ENCODE measurements around the gene ARHGEF10L.
A peak's percentile ranks its signal among the peaks of the same experiment; 100 is the strongest.

ARHGEF10L gene

GRCh38 chr1:17633654-17634053, 94.2 kb downstream of the ARHGEF10L start:
- H3K4me3 ChIP-seq (replicated peaks in 1 of 2; ENCODE audit: low read depth in 2 of 2, low read length in 2 of 2): no peak overlapping the region
- DNase-seq (ENCODE audit: low read depth in 2 of 2): peak in 1 of 2 donors; percentile 84
- TF ChIP-seq CTCF (IDR thresholded peaks at IDR 0.05; ENCODE audit: low read depth, low read length): no peak

GRCh38 chr1:17635276-17635675, 95.8 kb downstream of the ARHGEF10L start:
- TF ChIP-seq CTCF (IDR thresholded peaks at IDR 0.05; ENCODE audit: low read depth, low read length): no peak
- no peak overlapping the region for H3K4me3 ChIP-seq (replicated peaks in 1 of 2; ENCODE audit: low read depth in 2 of 2, low read length in 2 of 2)
- DNase-seq (ENCODE audit: low read depth in 2 of 2): no peak

GRCh38 chr1:17635811-17636210, 96.3 kb downstream of the ARHGEF10L start:
- H3K4me3 ChIP-seq (replicated peaks in 1 of 2; ENCODE audit: low read depth in 2 of 2, low read length in 2 of 2): no peak overlapping the region

GRCh38 chr1:17636612-17637011, 97.1 kb downstream of the ARHGEF10L start:
- TF ChIP-seq CTCF (IDR thresholded peaks at IDR 0.05; ENCODE audit: low read depth, low read length): no peak
- no peak overlapping the region for H3K4me3 ChIP-seq (replicated peaks in 1 of 2; ENCODE audit: low read depth in 2 of 2, low read length in 2 of 2)
- DNase-seq (ENCODE audit: low read depth in 2 of 2): peak in 1 of 2 donors; percentile 46

More at GRCh38 chr1:17635811-17636210, 96.3 kb downstream of the ARHGEF10L start:
- no peak for DNase-seq (ENCODE audit: low read depth in 2 of 2)
- no peak for TF ChIP-seq CTCF (IDR thresholded peaks at IDR 0.05; ENCODE audit: low read depth, low read length)

- DNase-seq (ENCODE audit: low read depth in 2 of 2): no peak
- no peak for TF ChIP-seq CTCF (IDR thresholded peaks at IDR 0.05; ENCODE audit: low read depth, low read length)
- H3K4me3 ChIP-seq (replicated peaks in 1 of 2; ENCODE audit: low read depth in 2 of 2, low read length in 2 of 2): no peak overlapping the region
Measured at GRCh38 chr1:17637055-17637454, 97.6 kb downstream of the ARHGEF10L start.

GRCh38 chr1:17639703-17640340, 100.3 kb downstream of the ARHGEF10L start:
- no peak for DNase-seq (ENCODE audit: low read depth in 2 of 2)
- no peak overlapping the region for H3K4me3 ChIP-seq (replicated peaks in 1 of 2; ENCODE audit: low read depth in 2 of 2, low read length in 2 of 2)
- TF ChIP-seq CTCF (IDR thresholded peaks at IDR 0.05; ENCODE audit: low read depth, low read length): no peak

GRCh38 chr1:17640393-17640792, 100.9 kb downstream of the ARHGEF10L start:
- no peak overlapping the region for H3K4me3 ChIP-seq (replicated peaks in 1 of 2; ENCODE audit: low read depth in 2 of 2, low read length in 2 of 2)
- no peak for TF ChIP-seq CTCF (IDR thresholded peaks at IDR 0.05; ENCODE audit: low read depth, low read length)
- DNase-seq (ENCODE audit: low read depth in 2 of 2): no peak

Data from cardiac fibroblast (primary cell).